Activated CD4-positive, alpha-beta memory T cell treated with anti-CD3 and anti-CD28 coated beads for 36 hours (primary cell): ENCODE measurements around the gene OR4D10. TPM values are rescaled to one million over a fixed set of nuclear protein-coding genes. Genes with fewer than 3 reads are reported as not detected.

Experiments used
- total RNA-seq, 2 experiments: library from RNA; stranded (reverse); gene quantifications; one replicate each; pipeline ENCODE4 v1.2.3, GENCODE V29; 2021

OR4D10 gene
- total RNA-seq, 2 experiments from 2014 or later = not detected

Other genes starting within 250 kb of the OR4D10 start
- not detected for gene OR5AN1, start 114.4 kb upstream of the OR4D10 start, total RNA-seq
- not detected for gene OR5A2, start 46.9 kb upstream of the OR4D10 start, total RNA-seq
- not detected for gene OR5A1, start 36.8 kb upstream of the OR4D10 start, total RNA-seq
- gene OR4D6, start 16.4 kb upstream of the OR4D10 start, total RNA-seq = not detected
- gene OR4D11, start 30.3 kb downstream of the OR4D10 start, total RNA-seq = not detected
- not detected for gene OR4D9, start 38.2 kb downstream of the OR4D10 start, total RNA-seq
- 10 to 100 TPM; 37.2 to 40.9 TPM for gene OSBP, start 142.5 kb downstream of the OR4D10 start, total RNA-seq
- 10 to 100 TPM; 58.3 to 62.3 TPM for gene PATL1, start 195.7 kb downstream of the OR4D10 start, total RNA-seq
- not detected for gene OR10V1, start 240.5 kb downstream of the OR4D10 start, total RNA-seq